ENCODE data around the gene ZNF765. TPM values are rescaled to one million over a fixed set of nuclear protein-coding genes. Genes with fewer than 3 reads are reported as not detected.

The ZNF765 gene
- total and polyA plus RNA-seq, 9 of the 15 experiments (the other 6 are each of a cell fraction or from before 2014, with no cell fraction given) = 5.4 to 17.5 (median 9.6) TPM

DNA sequence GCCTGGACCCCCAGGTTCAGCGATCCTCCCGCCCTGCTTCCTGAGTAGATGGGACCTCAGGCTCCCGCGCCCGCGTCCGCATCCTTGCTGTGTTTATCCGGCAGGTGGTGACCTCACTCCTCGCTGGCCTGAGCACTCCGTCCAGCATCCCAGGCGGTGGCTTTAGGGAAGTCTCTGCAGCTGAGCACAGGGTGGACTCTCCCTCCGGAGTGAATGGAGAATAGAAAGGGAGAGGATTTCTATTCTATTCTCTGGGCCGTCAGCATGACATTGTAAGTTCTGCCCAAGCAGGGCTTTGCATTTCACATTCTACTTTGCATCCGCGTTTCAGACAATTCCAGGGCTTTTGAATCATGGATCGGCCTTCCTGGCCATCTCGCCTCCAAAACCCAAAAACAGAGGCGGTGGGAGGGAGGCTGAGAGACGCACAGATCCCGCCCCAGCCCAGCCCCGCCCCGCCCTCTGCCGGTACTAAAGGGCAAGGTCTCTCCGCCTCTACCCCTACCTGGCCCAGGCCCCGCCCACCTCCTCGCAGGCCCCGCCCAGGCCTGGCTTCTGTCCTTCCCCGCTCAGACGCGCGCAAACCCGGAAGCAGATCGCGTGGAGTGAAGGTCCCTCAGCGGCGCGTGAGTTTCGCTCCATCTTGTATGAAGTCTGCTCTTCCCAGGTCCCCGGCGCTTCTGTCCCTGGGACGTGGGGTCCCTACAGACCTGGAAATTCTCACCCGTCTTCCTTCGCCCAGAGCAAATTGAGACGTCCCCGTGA is 29.6 kb upstream of the ZNF765 start, which contains the start of gene ZNF525 (continued):
- TF ChIP-seq MBD1 (CRISPR knock-in tag; IDR thresholded peaks at IDR 0.05) = no peak
- TF ChIP-seq CLOCK (CRISPR knock-in tag; IDR thresholded peaks at IDR 0.05; ENCODE audit: borderline replicate concordance) = no peak
- TF ChIP-seq ZBTB26 (CRISPR knock-in tag; IDR thresholded peaks at IDR 0.05) = no peak
- TF ChIP-seq, protein P1, sequence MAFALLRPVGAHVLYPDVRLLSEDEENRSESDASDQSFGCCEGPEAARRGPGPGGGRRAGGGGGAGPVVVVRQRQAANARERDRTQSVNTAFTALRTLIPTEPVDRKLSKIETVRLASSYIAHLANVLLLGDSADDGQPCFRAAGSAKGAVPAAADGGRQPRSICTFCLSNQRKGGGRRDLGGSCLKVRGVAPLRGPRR (CRISPR knock-in tag; IDR thresholded peaks at IDR 0.05) = no peak
- no peak for TF ChIP-seq FOXM1 (IDR thresholded peaks at IDR 0.05; ENCODE audit: low read depth)
- no peak for TF ChIP-seq FOXM1 (CRISPR knock-in tag; IDR thresholded peaks at IDR 0.05; ENCODE audit: low read depth)
- no peak for TF ChIP-seq HMGN3 (IDR thresholded peaks at IDR 0.05; ENCODE audit: borderline replicate concordance, extremely low read depth, insufficient read length, low read depth, low read length)
- no peak for TF ChIP-seq MYNN (IDR thresholded peaks at IDR 0.05)
- TF ChIP-seq MYNN (CRISPR knock-in tag; IDR thresholded peaks at IDR 0.05) = no peak
- TF ChIP-seq SREBF1 (IDR thresholded peaks at IDR 0.05; ENCODE audit: borderline replicate concordance, low read depth, low read length) = no peak
- TF ChIP-seq ZNF184 (CRISPR knock-in tag; IDR thresholded peaks at IDR 0.05) = no peak
- no peak for TF ChIP-seq SIN3B (IDR thresholded peaks at IDR 0.05; ENCODE audit: low read depth)
- TF ChIP-seq SIX5 (IDR thresholded peaks at IDR 0.05; ENCODE audit: borderline replicate concordance in 1 of 2, insufficient read depth in 1 of 2, low read depth in 1 of 2, low read length in 2 of 2) = no peak
- no peak for TF ChIP-seq ZC3H11A (IDR thresholded peaks at IDR 0.05; ENCODE audit: low read depth, low read length)
- TF ChIP-seq PTTG1 (tag; IDR thresholded peaks at IDR 0.05; ENCODE audit: low read depth) = no peak
- no peak for TF ChIP-seq EWSR1 (IDR thresholded peaks at IDR 0.05; ENCODE audit: borderline replicate concordance, low read depth, partially characterized antibody)
- no peak for TF ChIP-seq RBM15 (IDR thresholded peaks at IDR 0.05; ENCODE audit: insufficient read depth, low read length)
- TF ChIP-seq TCF7 (IDR thresholded peaks at IDR 0.05; ENCODE audit: borderline replicate concordance) = no peak
- no peak for TF ChIP-seq ZZZ3 (IDR thresholded peaks at IDR 0.05)
- TF ChIP-seq SUPT5H (IDR thresholded peaks at IDR 0.05) = 0 out of 2 replicates have a peak, but pooled peaks have one; percentile 55
- TF ChIP-seq HEY1 (CRISPR knock-in tag; IDR thresholded peaks at IDR 0.05; ENCODE audit: borderline replicate concordance) = no peak
- TF ChIP-seq ZNF431 (CRISPR knock-in tag; IDR thresholded peaks at IDR 0.05) = no peak
- peak; percentile 54; the same call in 1 of the 2 replicates for TF ChIP-seq EP400 (IDR thresholded peaks at IDR 0.05)
- no peak for TF ChIP-seq HNRNPUL1 (IDR thresholded peaks at IDR 0.05; ENCODE audit: low read length)
